GM21717 (cell line): ENCODE measurements around the gene GALNT14.
"Not testable (repeated sequence)": the region's sequence is repeated elsewhere in the genome, so short reads cannot be mapped to it uniquely, and the experiment has no call there.

Experiments used
- ATAC-seq: cut with Tn5 transposase; IDR thresholded peaks from one replicate; pipeline ENCODE4 v1.9.1; 2021; ENCODE audit warnings: mild to moderate bottlenecking, moderate library complexity; ENCODE audit not compliant: unreplicated experiment

The GALNT14 gene

GRCh38 chr2:30912056-30912455 lies 226.2 kb downstream of the GALNT14 start:
- ATAC-seq: no peak

GRCh38 chr2:30911327-30911726 lies 226.9 kb downstream of the GALNT14 start:
- ATAC-seq: no peak

- ATAC-seq: no peak
Observed at GRCh38 chr2:30910686-30911085, 227.6 kb downstream of the GALNT14 start.

DNA sequence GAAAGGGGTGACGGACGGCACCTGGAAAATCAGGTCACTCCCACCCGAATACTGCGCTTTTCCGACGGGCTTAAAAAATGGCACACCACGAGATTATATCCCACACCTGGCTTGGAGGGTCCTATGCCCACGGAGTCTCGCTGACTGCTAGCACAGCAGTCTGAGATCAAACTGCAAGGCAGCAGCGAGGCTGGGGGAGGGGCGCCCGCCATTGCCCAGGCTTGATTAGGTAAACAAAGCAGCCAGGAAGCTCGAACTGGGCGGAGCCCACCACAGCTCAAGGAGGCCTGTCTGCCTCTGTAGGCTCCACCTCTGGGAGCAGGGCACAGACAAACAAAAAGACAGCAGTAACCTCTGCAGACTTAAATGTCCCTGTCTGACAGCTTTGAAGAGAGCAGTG lies 233.8 kb downstream of the GALNT14 start:
- ATAC-seq: not testable (repeated sequence)

- no peak for ATAC-seq
Observed at GRCh38 chr2:30903326-30903725, 234.9 kb downstream of the GALNT14 start.

DNA sequence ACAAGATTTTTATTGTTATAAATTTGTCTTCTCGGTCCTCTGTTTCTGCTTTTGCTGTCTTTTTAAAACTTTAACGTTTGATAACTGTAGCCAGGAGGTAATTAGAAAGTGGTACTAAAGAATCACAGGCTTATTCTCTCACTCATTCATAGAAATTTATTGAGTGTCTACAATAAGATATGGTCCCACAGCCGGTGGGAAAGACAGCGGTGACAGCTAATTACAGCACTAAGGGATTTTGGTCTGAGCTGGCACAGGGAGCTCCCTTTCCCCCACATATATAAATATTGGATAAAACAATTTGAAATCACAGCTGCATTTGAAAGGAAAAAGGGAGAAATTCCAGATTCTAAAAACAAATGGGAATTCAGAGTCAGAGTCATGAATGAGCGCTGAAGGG lies 237.9 kb downstream of the GALNT14 start:
- no peak for ATAC-seq

DNA sequence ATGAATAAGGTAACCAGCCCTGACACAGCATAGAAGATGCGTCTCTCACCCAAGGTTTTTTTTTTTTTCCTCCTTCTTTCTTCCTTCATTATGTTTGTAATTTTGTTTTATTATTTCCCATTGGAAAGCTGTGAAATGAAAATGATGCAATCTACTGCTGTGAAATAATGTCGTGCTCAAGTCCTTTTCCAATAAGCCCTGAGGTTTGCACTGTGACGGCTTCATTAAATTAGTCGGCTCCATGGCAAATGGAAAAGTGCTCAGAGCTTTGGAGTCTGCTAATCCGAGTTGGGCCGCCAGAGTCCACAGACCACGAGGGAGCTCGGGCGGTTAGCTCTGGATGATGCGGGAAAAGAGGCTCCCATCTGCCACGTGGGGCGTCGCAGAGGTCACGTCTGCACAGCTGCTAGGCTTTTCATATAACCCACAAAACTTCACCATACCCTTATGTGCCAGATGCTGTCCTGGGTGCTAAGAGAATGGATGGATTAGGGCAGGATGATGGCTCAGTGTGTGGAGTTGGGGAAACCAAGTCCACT lies 238.7 kb downstream of the GALNT14 start:
- no peak for ATAC-seq

DNA sequence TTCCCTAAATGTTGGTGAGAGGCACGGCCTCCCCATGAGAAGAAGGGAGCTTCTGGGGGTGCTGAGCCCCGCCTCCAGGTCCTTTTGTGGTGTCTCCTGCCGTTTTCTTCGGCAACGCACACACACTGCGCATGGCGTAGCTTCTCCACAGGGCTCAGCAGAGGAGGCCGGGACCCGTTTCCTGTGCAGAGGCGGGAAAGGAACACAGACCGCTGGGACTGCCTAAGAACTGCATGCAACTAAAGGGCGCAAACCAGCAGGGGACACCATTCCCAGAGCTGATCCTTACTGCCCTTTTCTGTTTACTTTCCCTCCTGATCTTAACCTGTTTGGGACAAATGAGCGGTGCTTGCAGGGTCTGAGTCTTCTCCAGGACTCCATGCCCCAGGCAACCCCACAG lies 240.7 kb downstream of the GALNT14 start:
- ATAC-seq: no peak

DNA sequence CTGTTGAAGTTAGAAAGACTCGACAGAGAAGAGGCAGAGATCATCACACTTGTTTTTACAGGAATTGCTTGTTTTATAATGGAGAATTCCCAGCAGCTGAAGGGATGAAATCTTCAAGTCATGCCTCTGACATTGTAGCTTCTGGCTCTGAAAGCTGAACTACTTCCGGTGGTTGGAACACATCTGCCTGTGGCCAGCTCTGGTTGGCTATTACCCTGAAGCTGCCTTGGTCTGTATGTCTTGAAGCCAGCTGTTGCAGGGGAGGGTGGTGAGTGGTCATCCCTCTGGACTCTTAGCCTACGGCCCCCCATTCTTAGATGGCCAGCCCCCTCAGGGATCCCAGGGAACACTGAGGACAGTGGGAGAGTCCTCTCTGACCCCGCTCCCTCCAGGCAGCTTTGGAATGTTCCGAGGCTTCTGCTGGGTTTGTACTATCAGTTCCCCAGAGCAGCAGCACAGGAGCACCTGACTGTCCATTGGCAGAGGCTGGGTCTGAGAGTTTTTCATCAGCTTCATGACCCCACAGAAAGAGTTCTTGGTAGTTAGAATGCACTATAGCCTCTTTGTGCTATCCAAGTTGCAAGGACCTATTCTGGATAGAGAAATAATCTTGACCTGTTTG lies 243.6 kb downstream of the GALNT14 start:
- no peak for ATAC-seq

- no peak for ATAC-seq
Observed at GRCh38 chr2:30888852-30889409, 249.3 kb downstream of the GALNT14 start.

GRCh38 chr2:30886080-30886479 lies 252.2 kb downstream of the GALNT14 start:
- no peak for ATAC-seq

DNA sequence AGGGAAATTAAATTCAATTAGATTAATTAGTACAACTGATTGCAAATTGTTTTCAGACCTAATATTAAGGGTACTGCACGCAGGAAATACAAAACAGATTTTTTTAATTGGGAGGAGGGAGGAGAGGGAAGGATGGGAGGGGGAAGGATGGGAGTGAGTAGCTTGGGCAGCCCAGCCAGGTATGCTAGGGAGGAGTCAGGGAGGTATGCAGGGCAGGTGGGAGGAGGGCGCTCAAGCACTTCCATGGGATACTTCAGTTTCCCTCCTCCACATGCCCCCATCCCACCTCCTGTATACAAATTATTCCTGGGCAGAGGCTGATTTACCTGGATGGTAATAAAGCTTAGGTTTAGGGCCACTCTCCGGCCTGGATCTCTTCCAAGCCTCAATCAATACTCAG lies 254.4 kb downstream of the GALNT14 start:
- no peak for ATAC-seq

DNA sequence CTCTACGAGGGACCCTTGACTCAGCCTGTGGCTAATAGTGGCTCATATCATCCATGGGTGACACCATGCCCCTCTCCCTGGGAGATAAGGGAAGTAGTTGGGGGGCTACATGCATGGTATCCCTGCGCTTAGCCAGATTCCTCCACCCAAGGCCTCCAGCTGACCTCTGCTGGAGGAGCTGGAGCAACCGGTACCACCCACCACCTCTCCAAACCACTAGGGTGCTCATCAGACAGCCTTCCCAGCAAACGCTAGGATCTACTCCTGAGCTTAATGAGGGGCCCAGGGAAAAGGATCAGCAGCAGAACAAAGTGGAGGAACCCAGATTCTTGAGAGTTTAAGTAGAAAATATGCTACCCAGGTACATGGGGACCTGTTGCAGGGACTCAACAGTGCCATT lies 255.1 kb downstream of the GALNT14 start:
- ATAC-seq: no peak

DNA sequence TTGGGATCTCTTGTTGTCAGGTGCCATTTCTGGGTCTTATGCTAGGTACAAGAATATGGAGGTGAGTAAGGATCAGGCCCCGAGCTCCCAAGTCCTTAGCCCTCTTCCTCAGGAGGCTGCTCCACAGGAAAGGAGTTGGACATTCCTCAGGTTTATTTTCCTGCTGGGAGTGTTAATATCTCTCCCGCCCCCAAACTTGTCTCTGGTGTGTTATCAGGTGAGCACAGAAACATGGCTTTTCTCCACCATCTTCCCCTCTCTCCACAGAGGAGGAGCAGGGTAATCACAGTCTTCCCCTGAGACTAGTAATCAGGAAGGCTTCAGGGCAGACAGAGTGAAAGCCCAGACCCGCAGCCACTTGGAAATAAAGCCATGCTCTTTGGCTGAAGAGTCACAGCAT lies 257.7 kb downstream of the GALNT14 start:
- no peak for ATAC-seq

GRCh38 chr2:30877833-30878232 lies 260.4 kb downstream of the GALNT14 start:
- no peak for ATAC-seq

GRCh38 chr2:30872797-30873196 lies 265.4 kb downstream of the GALNT14 start:
- ATAC-seq: no peak

- ATAC-seq: no peak
Observed at GRCh38 chr2:30871980-30872789, 266.1 kb downstream of the GALNT14 start.

- no peak for ATAC-seq
Observed at GRCh38 chr2:30871440-30871839, 266.8 kb downstream of the GALNT14 start.

GRCh38 chr2:30869988-30870387 lies 268.3 kb downstream of the GALNT14 start:
- ATAC-seq: no peak

DNA sequence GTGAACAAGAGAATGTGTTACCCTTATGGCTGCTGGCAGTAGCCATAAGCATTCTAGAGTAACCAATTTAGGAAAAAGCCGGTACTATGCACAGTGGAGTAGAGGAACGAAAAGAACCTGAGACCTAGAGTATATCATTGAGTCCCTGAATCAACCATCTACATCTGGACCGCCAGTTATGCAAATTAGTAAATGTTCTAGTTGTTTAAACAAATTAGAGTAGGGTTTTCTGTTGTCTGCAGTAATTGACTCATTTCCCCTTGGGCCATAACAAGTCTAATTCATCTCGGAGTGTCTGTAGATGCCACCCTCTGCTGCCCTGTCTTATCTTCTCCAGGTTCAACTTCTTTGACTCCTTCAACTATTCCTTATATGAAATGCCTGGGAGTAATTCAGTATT lies 270.9 kb downstream of the GALNT14 start:
- no peak for ATAC-seq

DNA sequence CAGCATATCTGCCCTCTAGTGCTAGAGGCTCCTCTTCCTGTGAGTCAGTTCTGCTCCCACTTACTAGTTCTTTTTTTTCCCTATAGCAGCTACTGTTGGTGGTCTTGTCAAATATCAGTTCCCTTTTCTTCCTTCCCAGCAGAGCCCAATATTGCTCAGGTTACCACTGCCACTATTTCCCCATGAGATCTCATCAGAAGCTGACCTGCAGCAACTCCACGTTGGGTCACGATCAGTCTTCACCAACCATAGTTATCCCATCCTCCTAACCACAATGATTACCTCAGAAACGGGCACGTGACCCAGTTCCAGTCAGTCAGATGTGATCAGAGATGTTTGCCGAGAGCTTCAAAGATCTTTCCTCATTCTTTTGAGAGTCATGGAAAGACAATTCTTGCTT lies 271.3 kb downstream of the GALNT14 start:
- no peak for ATAC-seq
